Measurements from ENCODE around the gene SETBP1. TPM values are rescaled to one million over a fixed set of nuclear protein-coding genes. Genes with fewer than 3 reads are reported as not detected.

SETBP1 gene
- total and polyA plus RNA-seq, 2 of the 8 experiments (the other 6 are each of a cell fraction or from before 2014, with no cell fraction given), result 2.0 to 6.5 TPM

DNA sequence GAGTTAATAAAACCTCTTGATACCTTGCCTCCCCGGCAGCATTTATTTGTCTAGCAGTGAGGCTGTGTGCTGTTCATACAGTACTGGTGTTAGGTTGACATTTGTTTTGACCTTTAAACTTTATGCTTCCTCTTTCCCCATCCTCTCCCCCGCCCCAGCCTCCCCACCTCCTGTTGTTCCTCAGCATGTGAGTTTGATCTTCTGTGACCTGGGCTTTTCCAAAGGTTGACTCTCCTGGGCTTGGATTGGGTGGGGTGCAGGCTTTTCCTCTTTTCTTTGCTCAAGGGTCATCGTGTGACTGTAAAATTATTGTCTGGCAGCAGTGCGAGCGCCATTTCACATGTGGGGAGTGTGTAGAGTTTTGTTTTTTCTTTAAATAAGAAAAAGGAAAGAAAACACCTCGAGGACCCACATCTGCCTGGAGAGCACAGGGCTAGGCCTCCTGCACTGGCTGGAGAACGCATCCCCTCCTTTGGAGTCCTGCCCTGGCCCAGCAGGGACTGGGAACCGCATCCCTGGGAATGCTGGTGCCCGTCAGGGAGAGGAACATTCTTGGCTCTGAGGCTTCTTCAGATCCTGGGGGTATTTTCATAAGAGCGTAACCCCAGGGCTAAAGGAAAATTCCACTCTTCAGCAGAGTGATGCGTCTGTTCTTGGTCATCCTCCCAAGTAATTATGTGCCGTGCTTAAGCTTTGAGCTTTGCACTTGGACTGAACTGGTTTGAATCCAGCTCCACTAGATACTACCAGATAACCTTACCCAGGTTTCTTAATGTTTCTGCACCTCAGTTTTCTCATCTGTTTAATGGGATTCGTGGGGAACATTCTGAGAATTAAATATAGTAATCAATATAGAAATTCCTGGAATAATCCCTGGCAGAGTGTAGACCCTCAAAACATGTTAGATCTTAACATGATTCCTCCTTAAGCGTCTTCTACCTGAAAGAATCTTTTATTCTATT is 91.5 kb downstream of the SETBP1 start (continued):
- no peak for TF ChIP-seq HDAC2 (IDR thresholded peaks at IDR 0.05; ENCODE audit: borderline replicate concordance in 1 of 2, low read depth in 2 of 2, low read length in 2 of 2)
- TF ChIP-seq EP300 (IDR thresholded peaks at IDR 0.05; ENCODE audit: borderline replicate concordance in 1 of 2, low read depth in 2 of 2, low read length in 2 of 2), result no peak
- no peak for TF ChIP-seq TEAD4 (IDR thresholded peaks at IDR 0.05; ENCODE audit: low read depth, low read length)
- no peak for TF ChIP-seq POLR2AphosphoS5 (IDR thresholded peaks at IDR 0.05; ENCODE audit: low read depth, low read length)
- TF ChIP-seq CTBP2 (IDR thresholded peaks at IDR 0.05; ENCODE audit: borderline replicate concordance, insufficient read depth, insufficient read length, low read length), result no peak
- no peak for TF ChIP-seq EZH2 (IDR thresholded peaks at IDR 0.05; ENCODE audit: low read depth, low read length, severe bottlenecking)

All from H1 (cell line).